GM10248 (cell line): ENCODE results near the gene SNRPN.
"Not testable (repeated sequence)": the region's sequence is repeated elsewhere in the genome, so short reads cannot be mapped to it uniquely, and the experiment has no call there.

Source experiments
- CTCF ChIA-PET: fragments of 300-600 bp; sonication (Branson Sonifier 250); formaldehyde crosslinking; extraction: SDS; loops from one replicate; lab custom pipeline; 2021; ENCODE audit warnings: antibody characterized with exemption; lab: Yijun Ruan, JAX
- POLR2A ChIA-PET: fragments of 350-650 bp; sonication (Branson Sonifier 250); formaldehyde crosslinking; extraction: SDS; loops from one replicate; lab custom pipeline; 2020; ENCODE audit warnings: antibody characterized with exemption; lab: Yijun Ruan, JAX
- DNase-seq: peaks from one replicate; pipeline ENCODE4 v3.0.0; 2012; ENCODE audit errors: extremely low spot score
- TF ChIP-seq, protein P1 (sequence below): IDR thresholded peaks from 2 replicates; pipeline ENCODE4 v1.5.1; 2012; ENCODE audit warnings: mild to moderate bottlenecking, low read depth; ENCODE audit errors: extremely low read depth, missing control alignments, control extremely low read depth

SNRPN gene

DNA sequence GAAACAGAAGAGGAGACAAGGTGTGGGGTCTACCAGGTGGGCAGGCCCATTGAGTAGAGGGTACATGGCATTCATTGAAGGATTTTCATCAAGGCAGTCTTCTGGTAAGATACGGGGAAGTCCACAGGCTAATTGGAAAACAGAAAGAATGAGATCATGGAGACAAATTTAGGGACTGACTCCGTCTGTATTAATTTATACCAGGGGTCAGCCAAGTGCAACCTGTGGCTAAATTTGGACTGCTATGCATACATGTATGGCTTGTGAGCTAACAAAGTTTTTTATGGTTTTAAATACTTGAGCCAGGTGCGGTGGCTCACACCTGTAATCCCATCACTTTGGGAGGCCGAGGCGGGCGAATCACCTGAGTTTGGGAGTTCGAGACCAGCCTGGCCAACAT, 21.1 kb upstream of the SNRPN start:
- TF ChIP-seq, protein P1, sequence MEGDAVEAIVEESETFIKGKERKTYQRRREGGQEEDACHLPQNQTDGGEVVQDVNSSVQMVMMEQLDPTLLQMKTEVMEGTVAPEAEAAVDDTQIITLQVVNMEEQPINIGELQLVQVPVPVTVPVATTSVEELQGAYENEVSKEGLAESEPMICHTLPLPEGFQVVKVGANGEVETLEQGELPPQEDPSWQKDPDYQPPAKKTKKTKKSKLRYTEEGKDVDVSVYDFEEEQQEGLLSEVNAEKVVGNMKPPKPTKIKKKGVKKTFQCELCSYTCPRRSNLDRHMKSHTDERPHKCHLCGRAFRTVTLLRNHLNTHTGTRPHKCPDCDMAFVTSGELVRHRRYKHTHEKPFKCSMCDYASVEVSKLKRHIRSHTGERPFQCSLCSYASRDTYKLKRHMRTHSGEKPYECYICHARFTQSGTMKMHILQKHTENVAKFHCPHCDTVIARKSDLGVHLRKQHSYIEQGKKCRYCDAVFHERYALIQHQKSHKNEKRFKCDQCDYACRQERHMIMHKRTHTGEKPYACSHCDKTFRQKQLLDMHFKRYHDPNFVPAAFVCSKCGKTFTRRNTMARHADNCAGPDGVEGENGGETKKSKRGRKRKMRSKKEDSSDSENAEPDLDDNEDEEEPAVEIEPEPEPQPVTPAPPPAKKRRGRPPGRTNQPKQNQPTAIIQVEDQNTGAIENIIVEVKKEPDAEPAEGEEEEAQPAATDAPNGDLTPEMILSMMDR: no peak
- ChIA-PET POLR2A (no interaction called here), CTCF (no interaction called here)
- DNase-seq: no peak

DNA sequence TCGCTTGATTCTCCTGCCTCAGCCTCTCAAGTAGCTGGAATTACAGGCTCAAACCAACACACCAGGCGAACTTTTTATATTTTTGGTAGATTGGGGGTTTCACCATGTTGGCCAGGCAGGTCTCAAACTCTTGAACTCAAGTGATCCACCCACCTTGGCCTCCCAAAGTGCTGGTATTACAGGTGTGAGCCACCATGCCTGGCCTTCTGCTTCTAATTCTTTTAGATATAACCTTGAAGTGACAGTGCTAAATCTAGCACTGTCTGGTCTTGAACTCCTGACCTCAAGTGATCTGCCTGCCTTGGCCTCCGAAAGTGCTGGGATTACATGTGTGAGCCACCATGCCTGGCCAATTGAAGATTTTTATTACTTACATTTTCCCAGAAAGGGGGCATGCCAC, 16.6 kb upstream of the SNRPN start:
- DNase-seq, CTCF ChIA-PET, POLR2A ChIA-PET: not testable (repeated sequence)

DNA sequence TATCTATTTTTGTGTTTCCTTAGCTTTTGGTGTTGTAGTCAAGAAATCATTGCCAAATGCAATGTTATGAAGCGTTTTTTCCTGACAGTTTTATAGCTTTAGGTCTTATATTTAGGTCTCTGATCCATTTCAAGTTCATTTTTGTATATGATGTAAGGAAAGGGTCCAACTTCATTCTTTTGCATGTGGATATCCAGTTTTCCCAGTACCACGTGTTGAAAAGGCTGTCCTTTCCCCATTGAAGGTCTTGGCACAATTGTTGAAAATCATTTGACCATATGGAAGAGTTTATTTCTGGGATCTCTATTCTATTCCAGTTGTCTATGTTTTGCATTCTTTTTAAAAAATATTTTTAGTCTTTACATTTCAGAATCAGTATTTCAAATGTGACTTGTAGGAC, 14.6 kb upstream of the SNRPN start:
- ChIA-PET CTCF (no interaction called here), POLR2A (no interaction called here)
- no peak for DNase-seq
- TF ChIP-seq, protein P1: no peak

DNA sequence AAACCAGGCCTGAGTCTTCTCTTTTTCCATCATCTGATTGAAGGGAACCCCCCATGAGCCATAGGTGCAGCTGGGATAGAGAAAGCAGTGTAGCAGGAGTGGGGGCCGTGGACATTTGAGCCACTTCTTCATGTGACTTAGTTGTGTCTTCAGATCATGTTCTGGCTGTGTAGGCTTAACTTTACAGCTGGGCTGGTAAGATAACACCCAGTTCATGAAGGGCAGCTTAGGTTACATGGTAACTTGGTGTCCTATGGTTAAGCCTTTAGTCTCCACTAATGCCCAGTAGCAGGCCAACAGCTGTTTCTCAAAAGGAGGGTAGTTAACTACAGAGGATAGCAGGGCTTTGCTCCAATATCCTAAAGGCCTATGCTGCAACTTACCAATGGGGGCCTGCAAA, 11.4 kb upstream of the SNRPN start:
- ChIA-PET POLR2A (no interaction called here), CTCF (no interaction called here)
- no peak for DNase-seq
- TF ChIP-seq, protein P1: no peak

DNA sequence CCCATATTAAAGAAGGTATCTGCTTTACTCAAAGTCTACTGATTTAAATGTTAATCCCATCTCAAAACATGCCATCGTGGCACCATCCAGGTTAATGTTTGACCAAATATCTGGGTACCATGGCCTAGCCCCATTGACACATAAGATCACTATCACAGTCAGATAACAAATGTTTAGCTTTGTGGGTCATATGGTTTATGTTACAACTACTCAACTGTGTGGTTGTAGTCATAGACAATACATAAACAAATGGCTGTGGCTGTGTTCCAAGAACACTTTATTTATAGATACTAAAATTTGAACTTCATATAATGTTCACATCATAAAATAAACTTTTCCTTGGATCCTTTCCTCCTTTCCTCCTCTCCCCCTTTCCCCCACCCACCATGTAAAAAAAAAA, 9.8 kb upstream of the SNRPN start:
- CTCF ChIA-PET: interaction anchor here (1.2 kb wide), 1 partner anchor 17 kb away, joined by 3 read pairs; no protein-coding TSS in a partner anchor
- DNase-seq: no peak
- TF ChIP-seq, protein P1: no peak
- POLR2A ChIA-PET: no interaction called here

DNA sequence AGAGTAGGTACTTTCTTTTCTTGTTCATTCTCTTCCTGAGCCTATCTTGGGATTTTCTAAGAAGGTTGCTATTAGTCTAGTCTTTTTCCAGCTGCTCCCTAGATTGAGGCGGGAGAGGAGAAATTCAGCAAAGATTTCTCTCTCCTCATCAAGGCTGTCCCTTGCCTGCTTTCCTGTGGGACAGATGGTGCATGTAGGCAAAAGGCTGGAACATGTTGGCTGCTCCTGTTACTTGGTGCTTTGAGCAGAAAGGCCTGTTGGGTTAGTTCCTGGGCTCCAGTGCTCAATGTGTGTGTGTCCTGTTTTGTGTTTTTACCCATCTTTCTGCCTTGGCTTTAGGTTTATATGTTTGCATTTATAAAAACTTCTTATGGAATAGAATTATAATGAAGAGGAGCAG, 9.1 kb upstream of the SNRPN start:
- ChIA-PET CTCF (no interaction called here), POLR2A (no interaction called here)
- no peak for DNase-seq
- TF ChIP-seq, protein P1: no peak

DNA sequence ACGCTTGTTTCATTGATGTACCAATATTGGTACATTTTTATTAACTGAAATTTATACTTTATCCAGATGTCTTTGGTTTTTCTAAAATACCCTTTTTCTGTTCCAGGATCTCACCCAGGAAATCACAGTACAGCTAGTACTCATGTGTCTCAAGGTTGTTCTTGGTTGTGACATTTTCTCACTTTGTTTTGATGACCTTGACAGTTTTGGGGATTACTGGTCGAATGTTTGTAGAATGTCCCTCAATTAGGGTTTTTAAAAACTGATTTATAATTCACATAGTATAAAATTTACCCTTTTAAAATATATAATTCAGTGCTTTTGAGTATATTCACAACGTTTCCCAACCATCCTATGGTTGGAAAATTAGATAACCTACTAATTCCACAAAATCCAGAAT, 6.3 kb upstream of the SNRPN start:
- ChIA-PET CTCF (no interaction called here), POLR2A (no interaction called here)
- DNase-seq: no peak
- TF ChIP-seq, protein P1: no peak
